Heart right ventricle (tissue), 16 donors: ENCODE measurements around the gene CYP2W1. TPM values are rescaled to one million over a fixed set of nuclear protein-coding genes. Genes with fewer than 3 reads are reported as not detected.

Source experiments
- ATAC-seq, 8 donors: fragments of 200-7000 bp; cut with Tn5 transposase; one replicate each; pipeline ENCODE4 v1.9.1; 2020; ENCODE audit warnings: mild to moderate bottlenecking in 8 of 8, moderate library complexity in 8 of 8, moderate number of reproducible peaks in 1 of 8
- DNase-seq, 2 donors: peaks; one replicate each; pipeline ENCODE4 v3.0.0-alpha.2; 2020
- H3K27ac ChIP-seq, 10 donors: fragments of 200-600 bp; sonication (generic) in 2 of 10; one replicate each; pipeline versions ENCODE4 v1.5.0 to v1.8.0; 2020 to 2022; ENCODE audit warnings: mild to moderate bottlenecking in 3 of 10
- H3K27me3 ChIP-seq, 7 donors: fragments of 200-600 bp; one replicate each; pipeline ENCODE4 v1.8.0; 2021 to 2022; ENCODE audit warnings: mild to moderate bottlenecking in 2 of 7
- H3K36me3 ChIP-seq, 9 donors: fragments of 200-600 bp; sonication (generic) in 1 of 9; one replicate each; pipeline versions ENCODE4 v1.5.0 to v1.8.0; 2020 to 2022; ENCODE audit warnings: mild to moderate bottlenecking in 2 of 9
- H3K4me1 ChIP-seq, 9 donors: fragments of 200-600 bp; sonication (generic) in 1 of 9; one replicate each; pipeline versions ENCODE4 v1.5.0 to v1.8.0; 2020 to 2022; ENCODE audit warnings: mild to moderate bottlenecking in 4 of 9
- H3K4me3 ChIP-seq, 10 donors: fragments of 200-600 bp; sonication (generic) in 2 of 10; one replicate each; pipeline versions ENCODE4 v1.5.0 to v1.8.0; 2020 to 2022; ENCODE audit warnings: mild to moderate bottlenecking in 7 of 10, moderate library complexity in 2 of 10
- H3K9me3 ChIP-seq, 11 donors: fragments of 200-600 bp in 10 of 11; sonication (generic) in 2 of 11; one replicate each; pipeline versions ENCODE4 v1.5.0 to v1.8.0; 2013 to 2022; ENCODE audit warnings: mild to moderate bottlenecking in 2 of 11, control low read depth in 1 of 11, moderate library complexity in 1 of 11
- CTCF ChIP-seq, 9 donors: fragments of 200-600 bp; sonication (generic) in 2 of 9; IDR thresholded peaks; one replicate each; pipeline versions ENCODE4 v1.5.0 to v1.8.0; 2021 to 2022; ENCODE audit warnings: antibody characterized with exemption in 9 of 9, mild to moderate bottlenecking in 5 of 9, moderate library complexity in 1 of 9
- WGBS, 2 donors: extraction: QIAGEN DNeasy Blood & Tissue Kit; methylation state at CpG; one replicate each; pipeline ENCODE4 v1.1.7; 2013; ENCODE audit warnings: inconsistent platforms in 1 of 2; 5-methylcytosine and 5-hydroxymethylcytosine counted together
- intact Hi-C, 10 donors: fragments of 100-400 bp; cut with DNase I; formaldehyde crosslinking; loops; one replicate each; pipeline versions ENCODE4 v1.11.1 to v1.14.2; 2022
- polyA plus RNA-seq, 2 donors: library from polyadenylated mRNA; stranded (reverse); fragments of 200-250 nt; gene quantifications; one replicate each; pipeline ENCODE4 v1.2.3, GENCODE V29; 2013
- total RNA-seq, 10 donors: library from RNA; stranded (reverse); fragmentation: NEBNext Ultra II Directional in 3 of 10; extraction: Animal tissue kit (Norgen Biotek cat#: 25700) in 3 of 10; gene quantifications; one replicate each; pipeline versions ENCODE4 v1.2.1 to v1.2.4, GENCODE V29; 2021 to 2023
- donor health status: Arrhythmogenic right ventricular cardiomyopathy.
- donor health status: ischemic (EF 13 %, LVEDD 7.1; RV severe dilation, severe dysfunction).
- donor health status: healthy with polysubstance abuse.
- donor health status: DM: no; HTN: yes; CAD: no.
- donor health status: DM: no; HTN: no; CAD: no.
- donor health status: ischemic (EF 25% LVEDD 6.9; RV normal size, moderate dysfunction).
- donor health status: ischemic (EF 25% LVEDD 5.7; RV mildly dilated, moderate dysfunction).
- donor health status: healthy.
- donor health status: DM: yes; HTN: yes; CAD: no.
- donor health status: Ischemic cardiomyopathy.
- donor health status: ischemic (EF 35%, LVEDD 5.7; RV mildly dilated, moderate dysfunction).
- donor health status: nonischemic (EF 11% LVEDD 7.7; RV severe dilation, severe dysfunction).
- donor health status: DM: yes; HTN: yes; CAD: no.
- donor health status: PGD.
- donor health status: ischemic (EF 29% LVEDD 5.4; RV normal size, mild dysfunction).
- donor health status: nonischemic (EF 23%, LVEDD 6.1; RV moderate dilation, normal function).

Gene CYP2W1
- total and polyA plus RNA-seq, 12 donors: not detected

- TF ChIP-seq CTCF (IDR thresholded peaks at IDR 0.05): no peak
- peak within 1 kb of the TSS; percentile 85 to 100 (median 99) for H3K4me3 ChIP-seq
- peaks cover 7 to 45% (median 32%) of the 10 kb centered on the region in 9 donors for H3K4me1 ChIP-seq
- peaks cover 0 to 37% (median 20%) of the 10 kb centered on the region in 9 donors for H3K36me3 ChIP-seq
- peak; percentile 88 to 92 for DNase-seq
- 1% methylated on average over 78 of the region's 78 CpGs for WGBS, 2 donors
- no peaks in the 10 kb centered on the region for H3K9me3 ChIP-seq
- no peaks in the 10 kb centered on the region for H3K27me3 ChIP-seq
- intact Hi-C loops: no loop called here
- ATAC-seq: peak; percentile 95 to 98 (median 97)
- peak within 1 kb of the TSS; percentile 92 to 99 (median 96) for H3K27ac ChIP-seq
Observed at GRCh38 chr7:974820-975681, 7.9 kb upstream of the CYP2W1 start, which contains the start of gene COX19. TSS of gene COX19 (minus strand) at chr7:975549. CDS start at chr7:975509, 40 bp downstream.

GRCh38 chr7:975702-976473, 7.1 kb upstream of the CYP2W1 start:
- no peak for DNase-seq
- peaks cover 0 to 29% (median 18%) of the 10 kb centered on the region in 9 donors for H3K36me3 ChIP-seq
- peak overlapping the region in 9 of 10 donors; percentile 85 to 100 (median 99) for H3K4me3 ChIP-seq
- H3K27ac ChIP-seq: peak overlapping the region in 3 of 10 donors; percentile 96 to 99 (median 98)
- H3K27me3 ChIP-seq: no peaks in the 10 kb centered on the region
- no peaks in the 10 kb centered on the region for H3K9me3 ChIP-seq
- H3K4me1 ChIP-seq: peaks cover 7 to 47% (median 32%) of the 10 kb centered on the region in 9 donors
- WGBS, 2 donors: 54 to 57% methylated on average over 28 of the region's 28 CpGs
- ATAC-seq: peak in 2 of 8 donors; percentile 1 to 16
- intact Hi-C loops: no loop called here
- no peak for TF ChIP-seq CTCF (IDR thresholded peaks at IDR 0.05)

GRCh38 chr7:976901-977325, 6.1 kb upstream of the CYP2W1 start:
- no peak for DNase-seq
- TF ChIP-seq CTCF (IDR thresholded peaks at IDR 0.05): no peak

More at GRCh38 chr7:976901-977325, 6.1 kb upstream of the CYP2W1 start:
- Histone ChIP-seq H3K27ac (no peak overlapping the region), H3K27me3 (no peaks in the 10 kb centered on the region), H3K4me3 (no peak overlapping the region), H3K9me3 (no peaks in the 10 kb centered on the region), H3K36me3 (peaks cover 0 to 18% (median 10%) of the 10 kb centered on the region in 9 donors), H3K4me1 (peaks cover 7 to 42% (median 28%) of the 10 kb centered on the region in 9 donors)
- ATAC-seq: no peak
- 86% methylated on average over 19 of the region's 19 CpGs for WGBS, 2 donors
- intact Hi-C loops: no loop called here
